ENCODE data around the gene RAD54L.

RAD54L gene

DNA sequence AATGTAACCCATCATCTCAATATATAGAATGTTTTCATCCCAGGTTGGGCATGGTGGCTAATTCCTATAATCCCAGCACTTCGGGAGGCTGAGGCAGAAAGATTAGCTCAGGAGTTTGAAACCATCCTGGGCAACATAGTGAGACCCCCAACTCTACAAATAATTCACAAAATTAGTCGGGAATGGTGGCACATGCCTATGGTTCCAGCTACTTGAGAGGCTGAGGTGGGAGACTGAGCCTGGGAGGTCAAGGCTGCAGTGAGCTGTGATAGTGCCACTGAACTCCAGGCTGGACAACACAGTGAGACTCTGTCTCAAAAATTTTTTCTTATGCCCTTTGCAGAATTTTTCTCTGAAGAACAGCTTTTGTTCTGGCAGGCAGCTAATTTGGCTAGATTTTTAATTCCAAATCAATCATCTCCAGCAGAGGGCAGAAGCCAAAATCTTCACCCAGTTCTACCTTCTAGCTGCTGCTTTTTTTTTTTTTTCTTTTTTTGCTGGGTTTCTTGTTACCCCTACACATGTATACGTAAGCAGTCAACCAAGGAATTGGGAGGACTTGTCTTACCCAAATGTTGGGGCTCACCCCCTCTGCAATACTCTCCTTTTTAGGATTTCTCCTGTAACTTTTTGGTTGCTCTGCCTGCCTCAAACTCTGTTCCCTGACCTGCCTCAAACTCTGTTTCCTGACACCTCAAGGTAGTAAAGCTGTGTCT is 2.7 kb upstream of the RAD54L start:
- TF ChIP-seq ZFX (IDR thresholded peaks at IDR 0.05) = no peak
- TF ChIP-seq, protein P1, sequence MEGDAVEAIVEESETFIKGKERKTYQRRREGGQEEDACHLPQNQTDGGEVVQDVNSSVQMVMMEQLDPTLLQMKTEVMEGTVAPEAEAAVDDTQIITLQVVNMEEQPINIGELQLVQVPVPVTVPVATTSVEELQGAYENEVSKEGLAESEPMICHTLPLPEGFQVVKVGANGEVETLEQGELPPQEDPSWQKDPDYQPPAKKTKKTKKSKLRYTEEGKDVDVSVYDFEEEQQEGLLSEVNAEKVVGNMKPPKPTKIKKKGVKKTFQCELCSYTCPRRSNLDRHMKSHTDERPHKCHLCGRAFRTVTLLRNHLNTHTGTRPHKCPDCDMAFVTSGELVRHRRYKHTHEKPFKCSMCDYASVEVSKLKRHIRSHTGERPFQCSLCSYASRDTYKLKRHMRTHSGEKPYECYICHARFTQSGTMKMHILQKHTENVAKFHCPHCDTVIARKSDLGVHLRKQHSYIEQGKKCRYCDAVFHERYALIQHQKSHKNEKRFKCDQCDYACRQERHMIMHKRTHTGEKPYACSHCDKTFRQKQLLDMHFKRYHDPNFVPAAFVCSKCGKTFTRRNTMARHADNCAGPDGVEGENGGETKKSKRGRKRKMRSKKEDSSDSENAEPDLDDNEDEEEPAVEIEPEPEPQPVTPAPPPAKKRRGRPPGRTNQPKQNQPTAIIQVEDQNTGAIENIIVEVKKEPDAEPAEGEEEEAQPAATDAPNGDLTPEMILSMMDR (conservative IDR thresholded peaks at IDR 0.05) = peak; percentile 79
- H3K27ac ChIP-seq = no peak overlapping the region

DNA sequence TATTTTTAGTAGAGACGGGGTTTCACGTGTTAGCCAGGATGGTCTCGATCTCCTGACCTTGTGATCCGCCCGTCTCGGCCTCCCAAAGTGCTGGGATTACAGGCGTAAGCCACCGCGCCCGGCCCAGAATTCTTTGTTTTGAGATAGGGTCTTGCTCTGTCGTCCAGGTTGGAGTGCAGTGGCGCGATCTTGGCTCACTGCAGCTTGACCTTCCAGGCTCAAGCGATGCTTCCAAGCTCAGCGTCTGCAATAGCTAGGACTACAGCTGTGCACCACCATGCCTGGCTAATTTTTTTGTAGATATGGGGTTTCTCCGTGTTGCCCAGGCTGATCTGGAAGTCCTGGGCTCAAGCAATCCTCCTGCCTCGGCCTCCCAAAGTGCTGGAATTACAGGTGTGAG is 1.4 kb upstream of the RAD54L start:
- peak overlapping the region; percentile 68; the same call in 1 of the 2 replicates for H3K27ac ChIP-seq

DNA sequence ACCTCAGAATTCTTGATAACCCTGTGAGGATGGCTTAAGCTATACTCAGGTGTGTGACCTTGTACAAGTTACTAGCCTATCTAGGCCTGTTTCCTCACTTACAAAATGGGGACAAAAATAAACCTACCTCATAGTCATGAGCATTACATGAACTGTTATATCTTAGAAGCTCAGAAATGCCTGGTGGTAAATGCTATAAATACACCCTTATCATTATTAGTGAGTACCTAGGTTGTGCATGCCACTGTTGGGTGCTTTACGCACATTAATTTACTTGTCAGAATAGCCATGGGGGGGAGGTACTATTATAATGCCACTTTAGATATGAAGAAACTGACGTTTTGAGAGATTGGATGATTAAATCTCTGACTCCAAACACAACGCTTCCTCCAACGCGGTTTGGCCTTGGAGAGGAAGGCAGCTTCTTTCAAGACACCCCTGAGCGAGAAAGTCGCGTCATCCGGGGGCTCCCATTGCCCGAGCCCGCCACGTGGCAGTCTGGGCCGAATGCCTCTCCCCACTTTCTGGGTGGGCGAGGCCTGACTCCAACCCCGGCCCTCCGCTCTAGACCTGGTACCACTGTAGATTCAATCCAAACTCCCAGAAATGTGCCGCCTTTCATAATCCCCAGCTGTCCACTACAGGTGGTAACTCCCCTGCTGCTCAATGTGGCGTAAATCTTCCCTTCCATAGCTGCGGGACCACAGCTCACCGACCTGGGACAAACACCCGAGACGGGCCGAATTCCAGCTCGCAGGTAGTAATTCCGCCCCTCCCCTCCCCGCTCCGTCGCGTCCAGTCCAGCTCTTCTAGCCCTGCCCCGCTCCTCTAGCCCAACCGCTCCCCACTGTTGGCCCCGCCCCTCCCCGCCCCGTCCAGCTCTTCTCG is 771 bp upstream of the RAD54L start:
- H3K27ac ChIP-seq = peak overlapping the region; percentile 68
- TF ChIP-seq, protein P1 (conservative IDR thresholded peaks at IDR 0.05) = no peak
- no peak for TF ChIP-seq ZFX (IDR thresholded peaks at IDR 0.05)

DNA sequence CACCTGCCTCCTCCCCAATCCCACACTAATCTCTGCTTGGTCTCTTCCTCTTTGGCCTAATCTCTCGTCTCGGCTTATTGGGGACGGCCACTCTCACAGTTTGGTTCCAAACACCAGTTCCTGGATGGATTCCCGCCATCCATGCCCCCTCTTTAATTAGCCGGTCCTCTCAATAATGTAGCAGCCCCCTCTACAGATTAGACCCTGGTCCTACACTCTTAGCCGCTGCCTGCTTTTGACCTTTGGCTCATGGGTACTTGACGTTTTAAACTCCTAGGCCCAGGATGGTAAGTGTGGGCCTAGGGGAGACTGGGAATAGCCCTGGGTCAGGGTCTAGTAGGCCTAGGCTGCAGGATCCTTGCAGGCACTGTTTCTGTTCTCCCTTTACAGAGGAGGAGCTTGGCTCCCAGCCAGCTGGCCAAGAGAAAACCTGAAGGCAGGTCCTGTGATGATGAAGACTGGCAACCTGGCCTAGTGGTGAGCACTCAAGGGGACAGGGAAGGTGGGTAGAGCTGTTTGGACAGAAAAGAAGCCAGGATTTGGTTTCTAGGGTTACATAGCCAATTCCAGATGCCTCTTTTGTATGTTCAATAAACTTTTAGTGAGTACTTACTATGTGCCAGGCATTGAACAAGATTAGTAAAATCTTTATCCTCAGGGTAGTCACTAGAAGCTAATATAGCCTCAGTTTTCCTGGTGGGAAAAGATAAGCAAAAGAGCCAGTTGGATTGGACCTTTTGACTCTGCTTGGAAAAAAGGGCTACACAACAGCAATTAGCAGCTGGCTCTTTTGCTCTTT is 758 bp downstream of the RAD54L start:
- peak overlapping the region; percentile 70 for H3K27ac ChIP-seq
- peak; percentile 37; the same call in 1 of the 2 replicates for TF ChIP-seq ZFX (IDR thresholded peaks at IDR 0.05)
- TF ChIP-seq, protein P1 (conservative IDR thresholded peaks at IDR 0.05) = no peak

DNA sequence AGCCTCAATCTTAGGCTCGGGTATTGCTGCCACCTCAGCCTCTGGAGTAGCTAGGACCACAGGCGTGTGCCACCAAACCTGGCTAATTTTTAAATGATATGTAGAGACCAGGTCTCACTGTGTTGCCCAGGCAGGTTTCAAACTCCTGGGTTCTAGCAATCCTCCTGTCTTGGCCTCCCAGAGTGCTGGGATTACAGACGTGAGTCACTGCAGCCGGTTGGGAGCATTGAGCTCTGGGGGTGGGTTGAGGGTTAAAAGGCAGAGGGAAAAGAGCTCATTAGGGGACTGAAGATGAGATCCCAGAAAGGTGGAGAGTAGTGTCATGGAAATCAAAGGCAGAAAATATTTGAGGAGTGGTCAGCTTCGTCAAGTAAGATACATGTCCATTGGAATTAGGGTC is 7.1 kb downstream of the RAD54L start:
- no peak for TF ChIP-seq ZFX (IDR thresholded peaks at IDR 0.05)
- TF ChIP-seq, protein P1 (conservative IDR thresholded peaks at IDR 0.05) = no peak
- H3K27ac ChIP-seq = no peak overlapping the region

DNA sequence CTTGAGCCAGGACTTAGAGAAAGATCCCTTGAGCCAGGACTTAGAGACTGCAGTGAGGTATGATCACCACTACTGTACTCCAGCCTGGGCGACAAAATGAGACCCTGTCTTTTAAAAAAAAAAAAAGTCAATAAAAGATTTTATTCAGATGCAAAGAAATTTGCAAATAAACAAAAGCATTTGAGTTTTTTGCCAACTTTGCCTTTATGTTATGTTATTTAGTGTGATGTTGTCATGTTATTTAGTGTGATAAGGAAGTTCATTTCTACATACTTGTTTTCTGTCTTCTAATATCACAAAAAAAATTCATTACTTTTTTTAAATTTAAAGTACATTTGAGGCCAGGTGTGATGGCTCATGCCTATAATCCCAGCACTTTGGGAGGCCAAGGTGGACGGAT is 9.0 kb downstream of the RAD54L start:
- H3K27ac ChIP-seq = no peak overlapping the region
- TF ChIP-seq, protein P1 (conservative IDR thresholded peaks at IDR 0.05) = no peak
- TF ChIP-seq ZFX (IDR thresholded peaks at IDR 0.05) = no peak

- no peak for TF ChIP-seq ZFX (IDR thresholded peaks at IDR 0.05)
- no peak overlapping the region for H3K27ac ChIP-seq
Observed at GRCh38 chr1:46262508-46262907, 14.9 kb downstream of the RAD54L start.

DNA sequence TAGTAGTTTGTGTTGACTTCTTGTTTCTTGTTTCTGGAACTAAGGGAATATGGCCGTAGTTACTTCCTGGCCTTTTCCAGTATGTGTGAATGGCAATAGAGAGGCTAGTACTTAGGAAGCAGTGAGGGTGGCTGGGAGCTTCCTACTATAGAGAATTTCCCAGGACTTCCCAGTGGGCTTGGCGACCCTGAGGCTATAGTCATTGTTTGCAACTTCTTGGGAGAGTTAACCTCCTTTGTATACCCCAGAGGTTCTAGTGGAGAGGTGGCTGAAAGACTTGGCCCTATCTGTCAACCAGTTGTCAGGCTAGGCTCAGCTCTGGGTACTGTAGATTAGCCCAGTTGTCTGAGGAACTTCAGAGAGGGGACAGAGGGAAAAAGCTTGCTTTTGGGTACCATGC is 15.6 kb downstream of the RAD54L start:
- H3K27ac ChIP-seq = no peak overlapping the region
- no peak for TF ChIP-seq ZFX (IDR thresholded peaks at IDR 0.05)
- TF ChIP-seq, protein P1 (conservative IDR thresholded peaks at IDR 0.05) = no peak
